Upper lobe of right lung (tissue), 1 donor: Measurements from ENCODE around the gene PEX6. TPM values are rescaled to one million over a fixed set of nuclear protein-coding genes. Genes with fewer than 3 reads are reported as not detected.

Experiments
- ATAC-seq: fragments of 200-7000 bp; cut with Tn5 transposase; one replicate; pipeline ENCODE4 v1.9.1; 2020; ENCODE audit warnings: mild to moderate bottlenecking, moderate library complexity
- DNase-seq: peaks from one replicate; pipeline ENCODE4 v3.0.0-alpha.2; 2020
- H3K27ac ChIP-seq: fragments of 200-600 bp; one replicate; pipeline ENCODE4 v1.8.0; 2022
- H3K27me3 ChIP-seq: fragments of 200-600 bp; one replicate; pipeline ENCODE4 v1.8.0; 2022; ENCODE audit warnings: mild to moderate bottlenecking
- H3K36me3 ChIP-seq: fragments of 200-600 bp; one replicate; pipeline ENCODE4 v1.8.0; 2022
- H3K4me1 ChIP-seq: fragments of 200-600 bp; one replicate; pipeline ENCODE4 v1.8.0; 2022
- H3K4me3 ChIP-seq: fragments of 200-600 bp; one replicate; pipeline ENCODE4 v1.8.0; 2022; ENCODE audit warnings: mild to moderate bottlenecking
- H3K9me3 ChIP-seq: fragments of 200-600 bp; one replicate; pipeline ENCODE4 v1.8.0; 2022
- intact Hi-C: fragments of 100-400 bp; cut with DNase I; formaldehyde crosslinking; loops from one replicate; pipeline ENCODE4 v1.11.0; 2022
- total RNA-seq: library from RNA; stranded (reverse); fragmentation: NEBNext Ultra II Directional; extraction: Animal tissue kit (Norgen Biotek cat#: 25700); gene quantifications from one replicate; pipeline ENCODE4 v1.2.1, GENCODE V29; 2021
- TF ChIP-seq, protein P1 (sequence below): fragments of 200-600 bp; IDR thresholded peaks from one replicate; pipeline ENCODE4 v1.8.0; 2022; ENCODE audit warnings: antibody characterized with exemption
- donor health status: DM: no; HTN: yes; CAD: no; lungs with severe emphysema.

The PEX6 gene
- total RNA-seq, 1 donor from 2014 or later: 30.4 TPM

DNA sequence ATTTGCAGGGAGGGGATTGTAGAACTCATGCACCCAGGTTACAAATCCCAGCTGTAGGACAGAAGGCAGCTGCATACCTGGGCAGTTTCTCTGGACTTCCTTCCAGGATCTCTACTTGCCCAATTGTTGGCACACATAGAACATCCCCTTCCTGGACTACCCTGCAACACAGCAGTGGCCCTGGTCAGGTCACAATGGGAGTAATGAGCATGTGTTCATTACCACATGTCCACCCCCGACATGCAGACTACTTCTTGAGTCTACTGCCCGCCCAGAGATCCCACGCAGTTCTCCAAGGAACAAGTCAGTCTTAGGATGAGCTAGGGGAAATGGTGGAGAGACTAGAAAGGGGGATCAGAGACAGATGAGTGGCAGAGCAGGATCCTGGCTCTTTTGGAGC lies 5.1 kb downstream of the PEX6 start:
- DNase-seq (no peak), ATAC-seq (peak; percentile 69)
- H3K4me1 ChIP-seq: peaks cover 15% of the 10 kb centered on the region
- H3K27me3 ChIP-seq: no peaks in the 10 kb centered on the region
- no peak overlapping the region for H3K4me3 ChIP-seq
- intact Hi-C loops: no loop called here
- no peak overlapping the region for H3K27ac ChIP-seq
- H3K9me3 ChIP-seq: no peaks in the 10 kb centered on the region
- TF ChIP-seq, protein P1, sequence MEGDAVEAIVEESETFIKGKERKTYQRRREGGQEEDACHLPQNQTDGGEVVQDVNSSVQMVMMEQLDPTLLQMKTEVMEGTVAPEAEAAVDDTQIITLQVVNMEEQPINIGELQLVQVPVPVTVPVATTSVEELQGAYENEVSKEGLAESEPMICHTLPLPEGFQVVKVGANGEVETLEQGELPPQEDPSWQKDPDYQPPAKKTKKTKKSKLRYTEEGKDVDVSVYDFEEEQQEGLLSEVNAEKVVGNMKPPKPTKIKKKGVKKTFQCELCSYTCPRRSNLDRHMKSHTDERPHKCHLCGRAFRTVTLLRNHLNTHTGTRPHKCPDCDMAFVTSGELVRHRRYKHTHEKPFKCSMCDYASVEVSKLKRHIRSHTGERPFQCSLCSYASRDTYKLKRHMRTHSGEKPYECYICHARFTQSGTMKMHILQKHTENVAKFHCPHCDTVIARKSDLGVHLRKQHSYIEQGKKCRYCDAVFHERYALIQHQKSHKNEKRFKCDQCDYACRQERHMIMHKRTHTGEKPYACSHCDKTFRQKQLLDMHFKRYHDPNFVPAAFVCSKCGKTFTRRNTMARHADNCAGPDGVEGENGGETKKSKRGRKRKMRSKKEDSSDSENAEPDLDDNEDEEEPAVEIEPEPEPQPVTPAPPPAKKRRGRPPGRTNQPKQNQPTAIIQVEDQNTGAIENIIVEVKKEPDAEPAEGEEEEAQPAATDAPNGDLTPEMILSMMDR: no peak
- no peaks in the 10 kb centered on the region for H3K36me3 ChIP-seq

DNA sequence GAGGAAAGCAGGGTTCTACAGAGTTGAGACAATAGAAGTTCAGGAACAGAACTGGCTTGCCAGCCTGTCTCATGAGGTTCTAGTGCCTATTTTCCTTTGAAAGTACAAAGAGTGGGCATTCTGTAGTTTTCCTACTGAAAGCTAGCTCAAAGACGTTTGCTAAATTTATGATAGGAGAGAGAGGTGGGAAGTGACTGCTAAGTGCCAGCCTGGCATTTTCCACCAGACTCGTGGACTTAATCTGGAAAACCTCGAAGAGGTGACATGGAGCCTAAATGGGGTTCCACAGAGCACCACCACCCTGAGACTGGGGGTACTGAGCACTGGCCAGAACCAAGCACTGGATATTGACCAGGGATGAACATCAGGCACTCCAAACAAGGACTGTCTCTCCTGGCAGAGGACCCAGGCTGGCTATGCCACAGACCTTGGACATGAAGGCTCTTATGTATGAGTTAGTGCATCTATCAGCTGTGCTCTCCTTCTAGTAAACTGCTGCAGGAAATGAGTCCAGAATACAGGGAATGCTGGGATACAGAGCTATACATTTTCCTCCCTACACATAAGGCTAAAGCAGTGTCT lies 7.1 kb downstream of the PEX6 start:
- H3K27me3 ChIP-seq: no peaks in the 10 kb centered on the region
- H3K4me1 ChIP-seq: peaks cover 1% of the 10 kb centered on the region
- DNase-seq: no peak
- no peaks in the 10 kb centered on the region for H3K9me3 ChIP-seq
- intact Hi-C loops: no loop called here
- ATAC-seq: no peak
- H3K27ac ChIP-seq: no peak overlapping the region
- H3K4me3 ChIP-seq: no peak overlapping the region
- TF ChIP-seq, protein P1: no peak
- peaks cover 14% of the 10 kb centered on the region for H3K36me3 ChIP-seq

DNA sequence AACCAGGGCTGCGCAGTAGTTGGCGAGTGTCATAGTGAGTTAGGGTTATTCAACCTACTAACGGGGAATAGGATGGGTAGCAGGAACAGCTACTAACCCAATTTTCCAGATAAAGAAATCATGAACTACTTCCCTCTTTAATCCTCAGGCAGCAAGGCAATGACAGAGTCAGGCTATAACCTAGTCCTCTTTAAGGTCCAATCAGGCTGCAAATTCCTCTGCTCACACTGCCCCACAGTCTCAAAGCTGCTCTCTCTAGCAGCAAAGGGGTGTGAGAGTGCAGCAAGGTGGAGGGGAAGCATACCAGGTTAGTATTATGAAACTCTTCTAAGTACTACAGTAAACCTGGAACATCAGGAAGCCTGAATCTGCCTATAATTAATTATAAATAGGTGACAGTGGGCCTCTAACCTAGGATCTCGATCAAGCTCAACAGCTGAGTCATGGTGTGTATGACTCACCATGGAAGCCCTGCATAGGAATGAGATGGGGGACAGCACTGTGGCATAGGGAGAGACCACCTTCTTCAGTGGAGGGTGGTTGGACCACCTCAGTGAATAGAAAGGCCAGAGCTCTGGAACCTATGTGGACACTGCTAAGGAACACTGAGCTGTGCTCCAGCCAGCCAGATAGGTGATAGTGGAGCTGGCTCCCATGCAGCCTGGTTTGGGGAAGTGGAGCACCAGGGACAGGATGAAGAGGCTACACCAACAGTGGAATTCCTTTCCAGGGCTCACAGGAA lies 7.9 kb downstream of the PEX6 start:
- H3K4me3 ChIP-seq: no peak overlapping the region
- no peaks in the 10 kb centered on the region for H3K27me3 ChIP-seq
- peaks cover 20% of the 10 kb centered on the region for H3K36me3 ChIP-seq
- DNase-seq: no peak
- no peaks in the 10 kb centered on the region for H3K9me3 ChIP-seq
- no peaks in the 10 kb centered on the region for H3K4me1 ChIP-seq
- ATAC-seq: no peak
- TF ChIP-seq, protein P1: no peak
- H3K27ac ChIP-seq: no peak overlapping the region
- intact Hi-C loops: no loop called here

DNA sequence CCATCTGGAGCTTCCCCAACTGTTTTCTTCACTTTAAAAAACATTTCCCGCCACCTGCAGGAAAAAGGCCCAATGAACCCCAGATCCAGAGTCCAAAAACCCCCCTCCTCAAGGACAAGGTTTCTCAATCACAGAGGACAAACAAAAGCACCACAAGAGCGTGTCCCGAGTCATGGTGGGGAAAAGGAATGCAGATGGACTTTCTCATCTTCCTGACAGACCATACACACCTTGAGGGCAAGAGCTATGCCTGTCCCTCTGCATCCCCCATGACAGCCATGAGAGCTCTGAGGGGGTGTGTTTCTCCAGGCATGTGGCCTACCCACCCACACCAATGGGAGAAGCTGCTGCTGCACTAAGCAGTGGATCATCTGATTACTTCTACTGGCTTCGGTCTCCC lies 9.0 kb downstream of the PEX6 start:
- Histone ChIP-seq H3K27ac (no peak overlapping the region), H3K4me3 (no peak overlapping the region), H3K9me3 (no peaks in the 10 kb centered on the region), H3K36me3 (peaks cover 30% of the 10 kb centered on the region), H3K27me3 (no peaks in the 10 kb centered on the region), H3K4me1 (no peaks in the 10 kb centered on the region)
- TF ChIP-seq, protein P1: no peak
- no peak for DNase-seq
- intact Hi-C loops: no loop called here
- ATAC-seq: no peak

DNA sequence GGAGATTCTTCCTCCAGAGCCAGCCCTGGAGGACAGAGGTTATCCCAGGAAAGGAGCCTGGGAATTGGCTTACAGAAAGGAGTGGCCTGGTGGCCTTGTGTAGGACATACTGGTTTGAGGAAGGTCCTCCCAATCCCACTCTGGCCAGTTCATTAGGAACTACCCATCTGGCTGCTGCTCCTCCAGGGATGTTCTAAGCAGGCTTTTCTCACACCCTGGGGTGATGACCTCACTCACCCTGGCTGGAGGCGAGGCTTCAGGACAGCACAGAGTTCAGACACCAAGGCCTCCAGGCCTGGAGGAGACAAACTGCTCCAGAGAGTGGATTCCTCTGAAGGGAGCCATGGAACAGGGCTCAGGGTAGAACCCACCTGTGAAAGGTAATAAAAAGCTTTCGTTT lies 9.6 kb downstream of the PEX6 start:
- DNase-seq: no peak
- TF ChIP-seq, protein P1: no peak
- no peaks in the 10 kb centered on the region for H3K9me3 ChIP-seq
- H3K4me3 ChIP-seq: no peak overlapping the region
- H3K27ac ChIP-seq: no peak overlapping the region
- H3K4me1 ChIP-seq: no peaks in the 10 kb centered on the region
- intact Hi-C loops: no loop called here
- H3K27me3 ChIP-seq: no peaks in the 10 kb centered on the region
- H3K36me3 ChIP-seq: peaks cover 35% of the 10 kb centered on the region
- no peak for ATAC-seq
